Measurements from ENCODE around the gene SLC6A20.

DNA sequence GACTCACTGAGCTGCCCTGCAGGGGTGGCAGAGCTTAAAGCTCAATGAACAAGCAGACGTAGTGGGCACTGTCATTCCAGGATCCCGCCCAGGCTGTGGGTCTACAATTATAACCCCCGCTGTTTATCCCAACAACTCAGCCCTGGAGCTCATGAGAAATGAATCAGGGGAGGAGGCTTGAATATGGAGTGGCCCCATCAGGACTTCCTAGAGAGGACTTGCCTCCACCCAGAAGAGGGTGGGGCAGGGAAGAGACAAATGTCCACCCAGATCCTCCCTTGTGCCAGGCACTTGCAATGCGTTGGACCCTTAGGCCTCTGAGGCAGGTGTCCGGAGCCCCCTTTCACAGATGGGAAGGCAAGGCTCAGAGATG lies 33.0 kb downstream of the SLC6A20 start:
- no peak for TF ChIP-seq POLR2A (IDR thresholded peaks at IDR 0.05)
- TF ChIP-seq CTCF (IDR thresholded peaks at IDR 0.05), result no peak
